GM12891 (cell line): ENCODE data around the gene HACD2.

Experiments
- PAX5 ChIP-seq: IDR thresholded peaks from 2 replicates; pipeline ENCODE4 v1.6.1; 2011; ENCODE audit warnings: low read length, moderate library complexity, mild to moderate bottlenecking; ENCODE audit not compliant: insufficient read depth, severe bottlenecking
- POLR2A ChIP-seq: IDR thresholded peaks from 2 replicates; pipeline ENCODE4 v1.6.1; 2011; ENCODE audit warnings: low read depth, low read length, control low read depth
- POLR2AphosphoS5 ChIP-seq: IDR thresholded peaks from 2 replicates; pipeline ENCODE4 v1.6.1; 2011; ENCODE audit warnings: low read depth, low read length, control low read depth
- SPI1 ChIP-seq: IDR thresholded peaks from 2 replicates; pipeline ENCODE4 v1.6.1; 2011; ENCODE audit warnings: low read depth, low read length, control low read depth

- TF ChIP-seq POLR2A (no peak), PAX5 (no peak), POLR2AphosphoS5 (no peak), SPI1 (no peak)
Measured at GRCh38 chr3:123552095-123552714, 32.6 kb downstream of the HACD2 start.
